ENCODE measurements around the gene AGR2. TPM values are rescaled to one million over a fixed set of nuclear protein-coding genes. Genes with fewer than 3 reads are reported as not detected.

AGR2 gene
- total RNA-seq, 2 experiments from 2014 or later: not detected

GRCh38 chr7:16791905-16792698 is 12.7 kb downstream of the AGR2 start:
- Histone ChIP-seq H3K27ac (ENCODE audit: low read depth in 1 of 2, low read length in 2 of 2) (no peak overlapping the region), H3K9me3 (ENCODE audit: control insufficient read depth in 1 of 2, insufficient read depth in 1 of 2, low read length in 2 of 2) (no peaks in the 10 kb centered on the region), H3K4me3 (ENCODE audit: low read length) (no peak overlapping the region), H3K4me1 (ENCODE audit: insufficient read depth, low read length) (no peaks in the 10 kb centered on the region), H3K27me3 (ENCODE audit: control insufficient read depth in 1 of 2, insufficient read depth in 2 of 2, low read length in 2 of 2) (no peaks in the 10 kb centered on the region), H3K36me3 (ENCODE audit: insufficient read depth, low read length) (no peaks in the 10 kb centered on the region)
- no peaks in the 10 kb centered on the region for H3K9me3 Mint-ChIP-seq
- ATAC-seq (ENCODE audit: poor library complexity) (no peak), DNase-seq (no peak)
- no peak overlapping the region for H3K27ac Mint-ChIP-seq
- H3K4me3 Mint-ChIP-seq: no peak overlapping the region
- H3K36me3 Mint-ChIP-seq (ENCODE audit: low read depth): no peaks in the 10 kb centered on the region
- POLR2A ChIA-PET: no interaction called here
- intact Hi-C loops (cut with DNase I, micrococcal nuclease): no loop called here
- peaks cover 23% of the 10 kb centered on the region for H3K27me3 Mint-ChIP-seq
- TF ChIP-seq CTCF (IDR thresholded peaks at IDR 0.05): no peak
- CTCF ChIA-PET: no interaction called here
- H3K4me1 Mint-ChIP-seq (ENCODE audit: low read depth): no peaks in the 10 kb centered on the region

- Histone ChIP-seq H3K27me3 (ENCODE audit: control insufficient read depth in 1 of 2, insufficient read depth in 2 of 2, low read length in 2 of 2) (no peaks in the 10 kb centered on the region), H3K4me3 (ENCODE audit: low read length) (no peak overlapping the region), H3K9me3 (ENCODE audit: control insufficient read depth in 1 of 2, insufficient read depth in 1 of 2, low read length in 2 of 2) (no peaks in the 10 kb centered on the region), H3K27ac (ENCODE audit: low read depth in 1 of 2, low read length in 2 of 2) (no peak overlapping the region), H3K36me3 (ENCODE audit: insufficient read depth, low read length) (no peaks in the 10 kb centered on the region), H3K4me1 (ENCODE audit: insufficient read depth, low read length) (no peaks in the 10 kb centered on the region)
- Mint-ChIP-seq H3K27ac (no peak overlapping the region), H3K36me3 (ENCODE audit: low read depth) (no peaks in the 10 kb centered on the region), H3K4me1 (ENCODE audit: low read depth) (no peaks in the 10 kb centered on the region), H3K9me3 (no peaks in the 10 kb centered on the region), H3K27me3 (peaks cover 18% of the 10 kb centered on the region), H3K4me3 (no peak overlapping the region)
- no peak for TF ChIP-seq CTCF (IDR thresholded peaks at IDR 0.05)
- no peak for DNase-seq
- no peak for ATAC-seq (ENCODE audit: poor library complexity)
- intact Hi-C loops (cut with DNase I, micrococcal nuclease): no loop called here
- POLR2A ChIA-PET: no interaction called here
- CTCF ChIA-PET: no interaction called here
These were observed 13.7 kb downstream of the AGR2 start for GRCh38 chr7:16791071-16791470.

GRCh38 chr7:16787127-16787526 is 17.7 kb downstream of the AGR2 start:
- no peaks in the 10 kb centered on the region for H3K9me3 ChIP-seq (ENCODE audit: control insufficient read depth in 1 of 2, insufficient read depth in 1 of 2, low read length in 2 of 2)
- intact Hi-C loops (cut with DNase I, micrococcal nuclease): no loop called here
- no peak overlapping the region for H3K4me3 Mint-ChIP-seq
- H3K27me3 Mint-ChIP-seq: no peaks in the 10 kb centered on the region
- H3K27me3 ChIP-seq (ENCODE audit: control insufficient read depth in 1 of 2, insufficient read depth in 2 of 2, low read length in 2 of 2): no peaks in the 10 kb centered on the region
- no peak overlapping the region for H3K4me3 ChIP-seq (ENCODE audit: low read length)
- H3K4me1 ChIP-seq (ENCODE audit: insufficient read depth, low read length): no peaks in the 10 kb centered on the region
- no peaks in the 10 kb centered on the region for H3K4me1 Mint-ChIP-seq (ENCODE audit: low read depth)
- POLR2A ChIA-PET: no interaction called here
- no peak overlapping the region for H3K27ac ChIP-seq (ENCODE audit: low read depth in 1 of 2, low read length in 2 of 2)
- TF ChIP-seq CTCF (IDR thresholded peaks at IDR 0.05): no peak
- no peaks in the 10 kb centered on the region for H3K36me3 Mint-ChIP-seq (ENCODE audit: low read depth)
- ATAC-seq (ENCODE audit: poor library complexity) (no peak), DNase-seq (no peak)
- CTCF ChIA-PET: interaction anchor here (0.9 kb wide), 1 partner anchor 13 kb away, joined by 3 read pairs; no protein-coding TSS in a partner anchor
- no peaks in the 10 kb centered on the region for H3K36me3 ChIP-seq (ENCODE audit: insufficient read depth, low read length)
- no peaks in the 10 kb centered on the region for H3K9me3 Mint-ChIP-seq
- H3K27ac Mint-ChIP-seq: no peak overlapping the region

Measured in CD4-positive, alpha-beta T cell (primary cell).